ENCODE results near the gene REV3L.

- TF ChIP-seq, protein P1, sequence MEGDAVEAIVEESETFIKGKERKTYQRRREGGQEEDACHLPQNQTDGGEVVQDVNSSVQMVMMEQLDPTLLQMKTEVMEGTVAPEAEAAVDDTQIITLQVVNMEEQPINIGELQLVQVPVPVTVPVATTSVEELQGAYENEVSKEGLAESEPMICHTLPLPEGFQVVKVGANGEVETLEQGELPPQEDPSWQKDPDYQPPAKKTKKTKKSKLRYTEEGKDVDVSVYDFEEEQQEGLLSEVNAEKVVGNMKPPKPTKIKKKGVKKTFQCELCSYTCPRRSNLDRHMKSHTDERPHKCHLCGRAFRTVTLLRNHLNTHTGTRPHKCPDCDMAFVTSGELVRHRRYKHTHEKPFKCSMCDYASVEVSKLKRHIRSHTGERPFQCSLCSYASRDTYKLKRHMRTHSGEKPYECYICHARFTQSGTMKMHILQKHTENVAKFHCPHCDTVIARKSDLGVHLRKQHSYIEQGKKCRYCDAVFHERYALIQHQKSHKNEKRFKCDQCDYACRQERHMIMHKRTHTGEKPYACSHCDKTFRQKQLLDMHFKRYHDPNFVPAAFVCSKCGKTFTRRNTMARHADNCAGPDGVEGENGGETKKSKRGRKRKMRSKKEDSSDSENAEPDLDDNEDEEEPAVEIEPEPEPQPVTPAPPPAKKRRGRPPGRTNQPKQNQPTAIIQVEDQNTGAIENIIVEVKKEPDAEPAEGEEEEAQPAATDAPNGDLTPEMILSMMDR (IDR thresholded peaks at IDR 0.05; ENCODE audit: low read depth, low read length, poor library complexity, severe bottlenecking), result no peak
- no peak for TF ChIP-seq EZH2phosphoT487 (IDR thresholded peaks at IDR 0.05; ENCODE audit: borderline replicate concordance, low read length)
Observed at GRCh38 chr6:111326563-111326962, 156.5 kb downstream of the REV3L start.
